NCI-H2171 (cell line): Measurements from ENCODE around the gene ADCY2.

Experiments
- DNase-seq: peaks from one replicate; lab custom pipeline; 2025; lab: John Stamatoyannopoulos, UW

ADCY2 gene

DNA sequence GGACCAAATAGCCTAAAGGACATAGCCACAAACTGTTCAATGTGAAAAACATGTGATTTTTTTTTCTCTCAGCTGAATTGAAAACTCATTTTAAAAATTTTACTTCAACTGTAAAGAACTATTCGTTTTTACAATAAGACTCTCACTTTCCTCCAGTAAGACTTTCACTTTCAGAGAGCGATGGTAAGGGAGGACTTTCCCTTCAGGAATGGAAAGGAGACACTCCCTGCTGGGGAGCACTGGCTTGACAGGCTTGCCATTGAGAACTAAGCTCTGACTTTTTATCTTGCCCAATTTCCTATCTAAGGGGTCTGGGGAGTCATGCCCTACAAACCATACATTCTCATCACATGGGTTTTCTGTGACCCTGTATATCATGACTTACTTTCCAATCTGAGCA lies 268.3 kb downstream of the ADCY2 start:
- DNase-seq = no peak

DNA sequence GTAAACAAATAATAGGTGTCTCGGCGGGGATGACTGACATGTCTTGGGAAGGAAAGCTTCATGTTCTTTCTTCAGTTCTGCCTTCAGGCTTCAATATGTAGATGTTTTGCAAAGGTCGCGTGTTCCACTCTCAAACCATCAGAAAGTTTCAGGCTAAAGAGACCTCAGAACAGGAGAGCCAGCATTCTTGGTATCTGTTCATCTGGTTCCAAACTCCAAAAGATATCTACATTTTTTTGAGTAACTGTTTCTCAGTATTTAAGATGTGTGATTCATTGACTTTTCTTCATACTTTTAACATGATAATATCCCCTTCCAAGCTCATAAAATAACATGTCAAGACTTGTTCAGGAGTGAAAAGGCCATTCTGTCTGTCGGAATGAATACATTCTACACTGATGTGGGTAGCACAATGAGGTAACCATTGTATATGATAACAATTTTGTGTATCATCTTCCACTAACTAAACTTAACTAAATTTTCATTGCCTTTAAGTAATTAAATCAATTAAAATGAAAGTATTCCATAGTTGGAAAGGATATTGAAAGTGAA lies 271.4 kb downstream of the ADCY2 start:
- DNase-seq = no peak

DNA sequence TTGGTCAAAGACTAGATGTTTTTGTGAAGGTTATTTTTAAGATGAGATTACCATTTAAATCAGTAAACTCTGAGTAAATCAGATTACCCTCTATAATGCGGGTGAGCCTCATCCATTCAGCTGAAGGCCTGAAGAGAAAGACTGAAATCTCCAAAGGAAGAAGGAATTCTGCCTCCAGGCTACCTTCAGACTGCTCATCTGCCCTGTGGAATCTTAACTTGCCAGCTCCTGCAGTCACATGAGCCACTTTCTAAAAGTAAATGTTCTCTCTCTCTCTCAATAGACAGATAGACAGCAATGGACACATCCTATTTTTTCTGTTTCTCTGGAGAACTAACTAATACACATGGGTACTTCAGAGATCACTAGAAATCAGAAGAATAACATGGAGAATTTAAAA lies 272.2 kb downstream of the ADCY2 start:
- DNase-seq = no peak

DNA sequence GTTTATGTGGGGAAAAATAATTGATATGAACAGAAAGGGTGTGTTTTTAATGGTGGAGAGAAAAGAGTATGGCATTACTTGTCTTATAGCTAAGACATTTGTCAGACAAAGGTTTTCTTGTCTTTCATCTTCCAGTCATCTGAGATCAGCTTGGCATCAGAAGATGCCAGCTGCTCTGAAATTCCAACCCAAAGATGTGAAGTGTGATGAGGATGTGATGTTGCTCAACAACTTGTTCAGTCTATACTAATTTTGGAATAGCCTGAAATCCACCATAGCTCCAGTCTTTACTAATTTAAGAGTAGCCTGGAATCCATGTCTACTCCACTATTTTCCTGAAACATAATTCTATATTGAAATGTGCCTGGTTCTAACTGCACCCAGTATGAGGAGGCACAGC lies 272.7 kb downstream of the ADCY2 start:
- no peak for DNase-seq

DNA sequence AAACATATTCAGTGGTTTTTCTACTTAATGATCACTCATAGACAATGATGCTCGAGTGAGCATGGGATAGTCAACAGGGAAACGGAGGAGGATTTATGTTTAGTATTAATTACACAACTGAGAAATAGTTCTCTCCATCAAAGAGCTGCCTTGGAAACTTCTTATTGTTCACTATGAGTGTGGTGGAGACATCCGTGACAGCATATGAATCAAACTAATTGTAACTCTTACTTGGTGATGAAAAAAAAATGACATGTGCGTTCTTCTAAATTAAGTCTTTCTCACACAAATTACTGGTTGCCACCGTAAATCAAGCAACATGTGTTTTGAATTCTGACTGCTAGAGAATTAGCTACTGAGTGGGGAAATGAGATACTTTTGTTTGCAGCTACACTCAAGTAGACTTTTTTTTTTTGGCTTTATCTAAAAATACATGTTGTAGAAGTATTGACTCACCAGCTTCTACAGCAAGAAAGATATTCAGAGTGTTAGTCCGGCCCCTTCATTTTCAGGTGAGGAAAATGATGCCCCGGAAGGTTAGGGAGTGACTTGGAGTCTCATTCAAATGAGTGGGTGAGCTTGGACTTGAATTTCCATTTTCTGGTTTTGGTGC lies 275.5 kb downstream of the ADCY2 start:
- DNase-seq = no peak

DNA sequence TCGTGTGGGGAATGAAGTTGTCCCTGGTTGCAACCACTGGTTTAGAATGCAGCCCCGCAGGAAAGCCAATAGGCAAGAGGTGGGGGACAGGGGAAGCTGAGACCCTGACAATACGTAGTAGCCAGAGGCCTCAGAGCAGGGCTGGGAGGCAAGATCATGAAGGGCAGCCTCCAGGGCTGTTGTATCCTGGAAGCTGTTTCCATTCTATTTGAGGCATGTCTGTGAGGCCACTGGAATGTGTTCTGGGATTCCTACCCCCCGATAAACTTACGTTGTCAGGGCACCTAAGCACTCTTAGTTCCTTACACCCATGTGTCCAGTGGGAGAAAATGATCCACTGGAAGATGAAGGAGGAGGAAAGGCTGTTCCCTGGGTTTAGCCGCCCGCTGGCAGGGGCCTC lies 277.7 kb downstream of the ADCY2 start:
- no peak for DNase-seq

DNA sequence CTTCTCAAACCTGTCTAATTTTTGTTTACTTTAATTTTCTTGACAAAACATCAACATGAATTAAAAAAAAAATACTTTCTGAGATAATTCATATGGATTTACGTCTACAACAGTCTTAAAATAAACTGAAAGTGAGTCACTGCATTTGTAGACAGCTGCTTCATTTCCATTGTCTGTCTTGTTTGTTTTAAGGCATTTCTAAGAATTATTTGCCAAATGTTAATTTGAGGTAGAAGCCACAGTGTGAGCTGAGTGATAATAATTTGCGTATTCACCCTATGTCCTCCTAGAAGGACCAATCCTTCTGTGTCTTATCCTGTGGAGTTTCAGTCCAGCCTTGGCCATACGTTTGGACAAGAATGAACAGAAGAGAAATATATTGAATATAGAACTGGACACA lies 280.5 kb downstream of the ADCY2 start:
- no peak for DNase-seq

DNA sequence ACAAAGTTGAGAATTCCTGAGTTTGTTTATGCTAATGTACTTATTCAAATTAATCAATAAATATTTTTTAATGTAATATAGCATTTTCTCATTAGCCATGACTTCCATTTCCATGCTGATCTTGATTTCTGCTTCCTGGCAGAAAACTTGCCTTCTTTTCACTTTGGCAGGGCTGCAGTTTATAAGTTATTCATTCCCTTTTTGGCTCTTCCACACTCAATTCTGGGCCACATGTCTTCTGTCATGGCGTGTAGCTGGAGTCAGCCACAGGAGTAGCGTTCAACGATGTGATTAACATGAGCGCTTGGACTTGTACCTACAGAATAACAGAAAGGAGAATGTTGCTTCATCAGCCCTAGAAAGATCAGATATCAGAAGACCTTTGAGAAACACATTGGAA lies 282.1 kb downstream of the ADCY2 start:
- no peak for DNase-seq

DNA sequence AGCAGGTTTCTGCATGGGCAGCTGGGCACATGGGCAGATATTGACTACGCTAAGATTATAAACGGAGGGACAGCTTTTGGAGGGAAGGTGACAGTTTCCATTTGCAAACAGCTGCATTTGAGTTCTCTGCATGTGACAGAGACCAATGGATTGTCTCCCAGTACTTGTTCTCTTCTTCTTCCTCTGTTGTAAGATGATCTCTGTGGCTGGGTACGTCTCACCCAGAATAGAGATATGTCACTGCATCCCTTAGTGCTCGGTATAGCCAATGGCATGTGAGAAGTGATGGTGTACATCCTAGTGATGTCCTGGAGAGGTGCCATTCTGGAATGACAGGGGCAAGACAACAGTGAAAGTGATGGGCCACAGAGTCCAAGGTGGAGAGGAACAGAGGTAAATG lies 283.7 kb downstream of the ADCY2 start:
- no peak for DNase-seq

DNA sequence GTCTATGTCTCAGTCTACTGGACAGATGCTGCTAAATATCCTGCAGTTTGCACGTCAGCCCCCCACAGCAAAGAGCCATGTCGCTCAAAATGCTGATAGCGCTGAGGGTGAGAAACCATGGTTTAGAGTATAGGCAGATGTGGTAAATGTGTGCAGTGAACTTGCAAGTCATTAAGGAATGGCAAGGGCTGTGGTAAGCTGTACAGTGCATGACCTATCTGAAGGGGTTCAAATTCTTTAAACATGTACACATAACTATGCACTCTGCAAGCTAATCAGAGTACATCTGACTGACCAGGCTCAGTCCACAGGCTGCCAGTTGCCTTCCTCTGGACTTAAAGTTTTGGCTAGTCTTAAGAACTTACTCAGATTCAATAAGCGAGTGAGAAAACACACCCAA lies 284.3 kb downstream of the ADCY2 start:
- no peak for DNase-seq

DNA sequence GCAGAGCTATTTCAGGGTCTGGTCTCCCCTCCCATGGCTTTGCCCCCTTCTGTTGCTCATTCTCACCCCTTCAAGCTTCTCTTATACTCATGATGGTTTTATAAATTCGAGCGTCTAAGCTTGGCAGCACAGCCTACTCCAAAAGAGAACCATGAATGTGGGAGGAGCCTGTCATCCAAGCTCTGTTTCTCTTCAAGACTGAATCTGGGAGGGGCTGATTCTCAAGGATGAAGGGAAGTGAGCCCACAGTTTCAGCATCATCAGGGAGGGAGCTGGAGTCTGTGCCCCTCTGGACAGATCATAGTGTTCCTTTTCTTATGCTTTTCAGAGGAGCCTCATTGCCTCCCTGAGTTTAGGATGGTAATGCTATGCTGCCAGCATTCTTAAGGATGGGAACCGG lies 286.4 kb downstream of the ADCY2 start:
- DNase-seq = no peak

DNA sequence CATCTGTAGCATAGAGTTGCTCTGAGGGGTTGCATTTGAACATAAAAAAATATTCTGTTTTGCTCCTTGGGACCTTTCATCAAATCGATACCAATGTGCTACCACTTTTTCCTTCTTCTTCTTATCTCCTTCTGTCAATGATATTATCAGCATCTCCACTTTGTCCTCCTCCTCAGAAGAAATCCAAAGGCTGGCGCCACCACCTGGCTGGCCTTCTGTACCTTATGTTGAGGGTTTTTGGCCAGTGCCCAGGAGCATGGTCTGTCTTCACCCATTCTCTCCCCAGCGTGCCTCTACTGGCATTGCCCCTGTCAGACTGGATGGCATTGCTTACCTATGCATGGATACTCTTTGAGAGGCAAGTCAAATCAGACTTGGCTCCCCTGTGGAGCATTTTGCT lies 287.8 kb downstream of the ADCY2 start:
- no peak for DNase-seq

DNA sequence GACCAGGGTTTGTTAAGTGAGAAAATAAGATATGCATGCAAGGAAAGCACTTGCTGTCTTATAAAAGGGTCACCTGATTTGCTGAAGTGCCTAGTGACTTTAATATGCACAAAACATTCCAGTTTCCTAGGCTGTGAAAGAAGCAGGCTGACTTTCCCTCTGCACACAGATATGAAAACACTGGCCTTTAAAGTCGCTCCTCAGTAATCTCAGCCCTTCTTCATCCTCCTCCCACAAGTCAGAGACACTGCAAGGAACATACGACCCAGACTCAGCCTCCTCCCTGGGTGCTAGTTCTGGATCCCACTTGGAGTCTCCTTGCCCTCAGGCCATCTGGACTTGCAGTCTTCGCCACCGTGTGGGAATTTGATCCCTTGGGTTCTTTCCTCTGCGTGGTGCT lies 288.9 kb downstream of the ADCY2 start:
- no peak for DNase-seq

DNA sequence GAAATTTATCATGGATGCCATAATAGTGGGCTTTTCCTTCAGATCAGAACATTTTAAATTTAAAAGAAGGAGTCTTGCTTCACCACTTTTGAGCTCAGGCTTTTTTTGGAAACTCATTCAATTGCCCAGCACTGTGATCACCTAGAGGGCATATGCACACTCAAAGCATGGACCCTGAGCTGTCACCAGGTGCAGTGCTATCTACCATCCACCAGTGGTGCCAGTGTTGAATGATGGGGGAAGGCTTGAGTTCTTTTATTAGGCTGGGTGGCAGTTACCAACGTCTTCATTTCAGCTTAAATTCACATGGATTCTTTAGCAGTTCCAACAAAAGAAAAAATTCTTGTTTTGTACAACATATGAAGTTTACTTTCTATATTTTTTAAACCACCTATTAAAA lies 290.9 kb downstream of the ADCY2 start:
- DNase-seq = no peak

DNA sequence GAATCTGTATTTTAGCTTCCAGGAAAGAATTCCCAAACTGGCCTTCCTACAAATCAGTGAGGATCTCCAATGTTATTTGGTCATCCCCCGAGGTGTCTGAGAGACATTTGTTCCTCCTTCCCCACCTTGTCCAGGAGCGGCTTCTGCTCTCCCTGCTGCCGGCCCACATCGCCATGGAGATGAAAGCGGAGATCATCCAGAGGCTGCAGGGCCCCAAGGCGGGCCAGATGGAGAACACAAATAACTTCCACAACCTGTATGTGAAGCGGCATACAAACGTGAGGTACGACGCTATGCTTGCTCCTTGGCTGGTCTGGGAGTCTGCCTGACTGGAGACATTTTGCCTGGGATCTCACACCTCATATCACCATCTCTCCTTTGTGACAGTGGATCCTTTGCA lies 294.6 kb downstream of the ADCY2 start:
- DNase-seq = no peak

DNA sequence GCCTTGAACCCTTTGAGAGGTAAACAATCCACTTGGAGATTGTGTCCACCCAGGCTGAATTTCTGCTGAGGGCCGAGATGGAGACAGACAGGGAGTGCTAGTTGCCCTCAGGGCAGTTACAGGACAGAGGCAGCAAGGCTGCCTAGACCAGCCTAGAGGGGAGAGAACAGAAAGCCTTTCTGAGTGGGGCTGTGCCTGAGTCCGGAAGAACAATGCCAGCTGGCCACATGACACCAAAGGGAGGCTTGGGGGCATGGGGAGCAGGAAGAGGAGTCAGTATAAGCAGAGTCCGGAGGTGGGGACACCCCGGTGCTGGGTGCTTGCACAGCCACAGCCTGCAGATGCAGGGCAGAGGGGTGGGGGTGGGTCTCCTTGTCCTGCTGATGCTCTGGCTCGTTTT lies 309.3 kb downstream of the ADCY2 start:
- DNase-seq = no peak

DNA sequence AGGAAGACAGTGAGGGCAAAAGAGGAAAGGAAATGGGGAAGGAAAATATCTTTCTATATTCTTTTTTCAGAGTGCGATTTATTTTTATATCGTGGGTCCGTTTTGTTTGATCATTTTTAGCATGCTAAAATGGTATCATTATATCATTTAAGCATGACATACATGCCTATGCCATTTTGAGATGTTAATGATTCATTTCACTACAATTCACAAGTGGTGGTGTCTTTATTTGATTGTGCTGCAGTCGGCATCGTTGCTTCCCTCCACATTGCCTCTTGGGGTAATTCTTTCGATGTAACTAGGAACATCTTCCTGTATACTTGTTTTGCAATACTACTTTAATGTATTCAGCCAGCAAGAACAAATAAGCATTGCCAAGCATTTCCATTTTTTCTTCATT lies 309.8 kb downstream of the ADCY2 start:
- no peak for DNase-seq

DNA sequence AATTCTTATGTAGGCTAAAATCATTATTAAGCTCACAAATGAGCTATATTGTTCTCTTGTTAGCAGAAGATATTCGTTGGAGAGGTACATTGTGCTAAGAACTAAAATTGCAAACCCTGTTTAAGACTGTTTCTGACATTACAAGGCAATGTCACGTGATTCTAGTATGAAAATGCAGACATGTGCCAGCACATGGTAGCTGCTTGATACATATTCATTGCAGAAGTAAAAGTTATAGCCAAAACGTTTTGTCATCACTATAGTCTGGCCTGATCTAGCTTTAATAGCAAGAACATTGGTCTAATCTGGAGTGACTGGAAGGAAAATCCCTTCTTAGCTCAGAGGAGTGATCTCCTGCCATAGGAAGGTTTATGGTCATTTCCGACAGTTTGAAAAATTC lies 310.3 kb downstream of the ADCY2 start:
- DNase-seq = no peak

DNA sequence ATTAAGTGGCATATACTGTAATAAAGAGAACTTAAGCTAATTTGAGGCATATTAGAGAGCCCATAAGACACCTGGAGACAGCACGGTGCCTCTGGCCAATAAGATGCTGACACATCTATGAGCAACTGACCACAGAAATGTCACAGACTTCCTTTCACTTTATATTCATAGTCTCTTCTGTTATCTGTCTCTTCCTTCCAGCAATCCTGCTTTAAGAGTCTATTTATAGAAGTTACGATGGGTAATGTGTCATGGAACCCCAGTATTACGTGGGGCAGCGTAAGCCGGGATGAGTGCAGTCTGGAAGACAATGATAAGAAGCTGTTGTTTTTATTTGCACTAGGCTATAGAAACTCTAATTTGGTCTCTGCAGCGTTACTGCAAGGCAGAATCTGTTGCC lies 318.2 kb downstream of the ADCY2 start:
- DNase-seq = no peak

DNA sequence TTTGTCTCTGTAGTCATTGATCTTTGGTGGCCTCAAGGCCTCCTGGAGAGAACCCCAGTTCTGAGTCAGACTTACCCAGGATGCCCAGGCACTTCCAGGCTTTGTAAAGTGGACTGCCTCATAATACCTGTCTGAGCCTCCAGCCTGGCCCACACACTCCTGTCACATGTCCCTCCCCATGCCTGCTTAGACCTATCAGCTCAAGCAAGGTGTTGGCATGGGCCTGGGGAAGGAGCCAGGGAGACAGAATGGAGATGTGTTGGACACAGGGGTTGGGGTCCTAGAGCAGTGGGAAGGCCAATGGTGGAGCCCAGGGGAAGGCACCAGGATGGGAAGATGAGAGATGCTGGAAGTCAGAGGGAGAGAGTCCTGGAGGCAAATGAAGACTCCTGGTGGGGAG lies 318.8 kb downstream of the ADCY2 start:
- no peak for DNase-seq

DNA sequence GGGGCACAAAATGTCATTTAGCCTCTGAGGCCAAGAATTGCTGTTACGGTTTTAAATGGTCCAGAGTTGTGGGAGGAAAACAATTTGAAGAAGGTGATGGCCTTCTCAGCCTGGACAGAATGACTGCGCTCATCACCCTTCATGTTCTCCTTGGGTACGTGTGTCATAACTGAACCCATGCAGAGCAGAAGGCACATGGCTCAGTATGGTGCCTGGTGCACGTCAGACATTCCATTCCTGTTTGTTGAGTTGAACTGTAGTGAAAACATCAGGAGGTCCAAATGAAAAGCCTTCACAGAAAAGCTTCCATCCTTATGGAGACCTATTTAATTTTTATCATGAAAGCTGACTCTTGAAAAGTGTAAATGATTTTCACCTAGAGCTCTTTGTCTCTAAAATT lies 321.8 kb downstream of the ADCY2 start:
- DNase-seq = no peak

DNA sequence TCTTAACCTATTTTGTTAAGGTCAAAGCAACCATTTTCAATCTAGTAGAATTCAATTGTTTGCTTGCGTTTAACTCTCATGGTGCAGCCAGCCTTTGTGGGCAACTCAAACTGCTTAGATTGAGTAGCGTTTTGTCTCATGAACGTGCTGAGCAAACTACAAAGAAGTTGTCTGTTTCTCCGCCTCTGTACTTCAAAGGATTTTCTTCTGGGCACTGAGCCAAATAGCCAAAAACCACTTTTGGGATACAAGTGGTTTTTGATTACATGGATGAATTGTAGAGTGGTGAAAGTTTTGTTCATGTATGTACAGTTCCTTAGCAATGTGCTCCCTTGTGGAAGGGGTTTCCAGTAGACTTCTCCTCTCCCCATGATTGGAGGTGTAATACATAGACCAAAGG lies 332.1 kb downstream of the ADCY2 start:
- DNase-seq = no peak

DNA sequence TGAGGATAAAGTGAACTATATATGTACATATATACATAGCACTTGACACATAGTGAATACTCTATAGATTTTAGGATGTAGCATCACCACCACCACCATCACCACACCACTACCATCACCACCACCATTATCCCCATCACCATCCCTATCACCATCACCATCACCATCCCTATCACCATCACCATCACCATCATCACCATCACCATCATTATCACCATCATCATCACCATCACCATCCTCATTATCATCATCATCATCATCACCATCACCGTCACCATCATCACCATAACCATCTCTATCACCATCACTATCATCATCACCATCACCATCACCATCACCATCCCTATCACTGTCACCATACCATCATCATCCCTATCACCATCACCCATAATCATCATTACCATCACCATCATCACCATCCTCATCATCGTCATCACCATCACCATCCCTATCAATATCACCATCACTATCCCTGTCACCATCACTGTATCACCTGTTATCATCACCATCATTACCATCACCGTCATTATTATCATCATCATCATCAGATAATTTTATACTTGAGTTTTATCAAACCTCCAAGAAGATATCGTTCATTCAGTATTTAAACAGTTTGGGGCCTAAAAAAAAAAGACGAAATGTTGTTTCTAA lies 345.6 kb downstream of the ADCY2 start:
- no peak for DNase-seq

DNA sequence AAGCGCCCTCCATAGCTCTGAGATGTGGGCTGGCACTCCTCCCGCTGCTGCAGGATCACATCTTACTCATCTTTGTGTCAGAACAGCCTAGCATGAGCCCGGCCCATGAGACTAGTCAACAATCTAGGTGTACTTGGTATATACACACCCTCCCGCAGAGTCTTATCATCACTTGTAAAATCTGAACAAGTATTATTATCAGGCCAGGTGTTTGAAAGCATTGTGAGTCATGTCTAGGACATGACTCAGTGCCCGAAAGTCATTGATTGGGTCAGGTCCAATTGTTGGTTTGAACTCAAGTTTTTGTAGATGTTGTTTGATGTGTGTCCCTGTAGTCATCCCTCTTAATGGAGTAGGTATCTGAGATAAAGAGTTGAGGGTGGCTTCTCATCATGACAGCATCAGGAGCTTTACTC lies 346.3 kb downstream of the ADCY2 start:
- DNase-seq = no peak
